ENCODE results near the gene SPATA20.
A peak's percentile ranks its signal among the peaks of the same experiment; 100 is the strongest.

SPATA20 gene

DNA sequence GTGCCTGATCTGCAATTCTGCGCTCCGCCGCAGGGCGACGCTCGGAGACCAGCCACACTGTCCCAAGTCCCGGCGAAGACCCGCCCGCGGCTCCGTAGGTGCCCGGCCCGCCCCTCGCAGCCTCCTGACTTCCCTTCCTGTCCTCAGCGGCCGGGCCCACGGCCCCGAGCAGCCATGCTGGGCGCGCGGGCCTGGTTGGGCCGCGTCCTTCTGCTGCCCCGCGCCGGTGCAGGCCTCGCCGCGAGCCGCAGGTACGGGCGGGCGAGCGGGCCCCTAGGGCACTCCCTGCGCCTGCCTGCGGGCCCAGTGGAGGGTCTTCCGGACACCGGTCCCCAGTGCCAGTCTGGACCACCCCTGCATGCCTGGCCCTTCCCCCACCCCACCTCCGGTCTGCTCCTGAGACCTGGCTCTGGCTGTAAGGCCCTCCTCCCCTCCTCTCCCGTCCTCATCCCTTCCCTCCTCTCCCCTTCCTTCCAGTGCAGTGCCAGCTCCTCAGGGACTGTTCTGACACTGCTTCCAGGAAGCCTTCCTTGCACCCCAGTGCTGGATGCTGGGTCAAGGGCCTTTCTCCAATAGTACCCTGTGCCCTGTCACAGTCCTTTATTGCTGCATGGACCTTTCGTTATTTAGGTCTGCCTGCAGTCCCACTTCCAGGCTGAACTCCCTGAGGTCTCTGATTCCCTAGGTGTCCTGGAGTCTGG, at the start of gene SPATA20:
SPATA20 (plus strand) TSS at position 140 of the 701 bp plus-strand sequence; CDS start at position 175, 35 bp downstream.
- peak; percentile 70 for DNase-seq (ENCODE audit: low read depth, low spot score)

DNA sequence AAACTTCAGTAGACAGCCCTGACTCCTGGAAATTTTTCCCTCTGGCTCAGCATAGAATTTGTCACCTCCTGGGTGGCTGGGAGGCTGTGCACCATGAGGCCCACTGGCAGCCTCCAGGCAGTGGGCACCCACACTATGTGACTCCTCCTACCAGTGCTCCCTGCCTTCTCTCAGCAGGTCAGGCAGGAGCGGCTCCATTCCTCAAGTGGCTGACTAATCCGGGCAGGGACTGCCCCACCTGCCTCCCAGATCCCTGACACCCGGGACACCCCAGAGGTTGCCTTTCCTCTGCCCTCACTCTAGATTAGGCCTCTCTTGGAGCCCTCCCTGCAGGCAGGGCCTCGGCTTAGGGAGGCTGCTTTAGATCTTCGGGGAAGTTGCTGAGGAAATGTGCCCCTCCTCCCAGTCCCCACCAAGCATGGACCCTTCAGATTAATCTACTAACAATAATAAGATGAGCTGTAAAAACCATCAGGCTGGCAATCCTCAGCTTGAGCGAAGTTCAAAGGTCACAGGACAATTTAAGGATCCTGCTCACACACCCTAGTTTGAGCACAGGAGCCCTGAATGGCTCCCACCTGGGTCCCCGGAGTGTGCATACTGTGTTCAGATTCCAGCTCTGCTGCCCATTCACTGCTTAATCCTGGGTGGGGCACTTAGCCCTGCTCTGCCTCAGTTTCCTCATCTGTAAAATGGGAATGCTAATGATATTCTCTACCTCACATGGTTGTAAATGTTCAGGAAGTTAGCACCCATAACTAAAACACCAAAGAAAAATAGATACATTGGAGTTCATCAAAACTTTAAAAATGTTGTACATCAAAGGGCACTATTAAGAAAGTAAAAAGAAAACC, 48.7 kb upstream of the SPATA20 start:
- no peak for DNase-seq (ENCODE audit: low read depth, low spot score)

DNA sequence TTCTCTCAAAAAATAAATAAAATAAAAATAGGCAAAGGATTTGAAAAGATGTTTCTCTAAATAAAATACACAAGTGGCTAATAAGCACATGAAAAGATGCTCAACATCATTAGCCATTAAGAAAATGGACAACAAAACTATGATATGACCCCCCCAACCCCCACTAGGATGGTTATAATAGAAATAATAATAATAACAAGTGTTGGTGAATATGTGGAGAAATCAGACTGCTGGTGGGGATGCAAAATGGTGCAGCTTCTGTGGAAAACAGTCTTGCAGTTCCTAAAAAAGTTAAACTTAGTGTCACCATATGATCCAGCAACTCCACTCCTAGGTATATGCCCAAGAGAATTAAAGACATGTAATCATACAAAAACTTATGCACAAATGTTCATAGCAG, 47.7 kb upstream of the SPATA20 start:
- DNase-seq (ENCODE audit: low read depth, low spot score): no peak

GRCh38 chr17:50499721-50500120, 47.3 kb upstream of the SPATA20 start:
- no peak for DNase-seq (ENCODE audit: low read depth, low spot score)

GRCh38 chr17:50501054-50501453, 45.9 kb upstream of the SPATA20 start:
- DNase-seq (ENCODE audit: low read depth, low spot score): no peak

- DNase-seq (ENCODE audit: low read depth, low spot score): no peak
Measured at GRCh38 chr17:50502301-50502990, 44.5 kb upstream of the SPATA20 start.

DNA sequence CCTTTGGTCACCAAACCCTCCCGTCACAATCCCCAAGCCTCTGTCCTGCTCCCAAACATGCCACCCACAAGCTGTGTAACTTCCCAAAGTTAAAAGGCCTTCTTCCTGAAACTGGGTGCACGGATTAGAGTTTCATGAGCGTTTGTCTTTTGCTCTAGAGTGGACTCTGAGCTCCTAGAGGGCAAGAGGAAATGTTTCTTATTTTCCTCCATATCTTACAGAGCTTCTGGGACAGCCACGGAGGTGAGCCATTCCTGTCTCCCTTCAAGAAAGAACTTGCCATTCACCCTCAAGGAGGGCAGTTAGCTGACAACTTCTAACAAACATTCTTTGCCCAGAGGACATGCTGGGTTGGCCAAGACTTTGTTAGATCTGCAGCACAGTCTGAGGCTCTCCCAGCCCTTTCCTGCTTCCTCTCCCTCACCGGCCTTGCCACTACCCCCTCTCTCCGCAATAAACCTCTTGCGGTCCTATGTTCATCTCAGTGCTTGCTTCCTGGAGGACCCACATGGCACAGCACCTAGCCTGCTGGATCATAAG, 41.3 kb upstream of the SPATA20 start:
- DNase-seq (ENCODE audit: low read depth, low spot score): no peak

GRCh38 chr17:50506298-50506697, 40.7 kb upstream of the SPATA20 start:
- DNase-seq (ENCODE audit: low read depth, low spot score): no peak

- peak; percentile 57 for DNase-seq (ENCODE audit: low read depth, low spot score)
Measured at GRCh38 chr17:50507871-50508572, 39.0 kb upstream of the SPATA20 start, which contains the start of gene MYCBPAP. TSS of gene MYCBPAP (plus strand) at chr17:50508439. CDS start at chr17:50508675, 236 bp downstream.

DNA sequence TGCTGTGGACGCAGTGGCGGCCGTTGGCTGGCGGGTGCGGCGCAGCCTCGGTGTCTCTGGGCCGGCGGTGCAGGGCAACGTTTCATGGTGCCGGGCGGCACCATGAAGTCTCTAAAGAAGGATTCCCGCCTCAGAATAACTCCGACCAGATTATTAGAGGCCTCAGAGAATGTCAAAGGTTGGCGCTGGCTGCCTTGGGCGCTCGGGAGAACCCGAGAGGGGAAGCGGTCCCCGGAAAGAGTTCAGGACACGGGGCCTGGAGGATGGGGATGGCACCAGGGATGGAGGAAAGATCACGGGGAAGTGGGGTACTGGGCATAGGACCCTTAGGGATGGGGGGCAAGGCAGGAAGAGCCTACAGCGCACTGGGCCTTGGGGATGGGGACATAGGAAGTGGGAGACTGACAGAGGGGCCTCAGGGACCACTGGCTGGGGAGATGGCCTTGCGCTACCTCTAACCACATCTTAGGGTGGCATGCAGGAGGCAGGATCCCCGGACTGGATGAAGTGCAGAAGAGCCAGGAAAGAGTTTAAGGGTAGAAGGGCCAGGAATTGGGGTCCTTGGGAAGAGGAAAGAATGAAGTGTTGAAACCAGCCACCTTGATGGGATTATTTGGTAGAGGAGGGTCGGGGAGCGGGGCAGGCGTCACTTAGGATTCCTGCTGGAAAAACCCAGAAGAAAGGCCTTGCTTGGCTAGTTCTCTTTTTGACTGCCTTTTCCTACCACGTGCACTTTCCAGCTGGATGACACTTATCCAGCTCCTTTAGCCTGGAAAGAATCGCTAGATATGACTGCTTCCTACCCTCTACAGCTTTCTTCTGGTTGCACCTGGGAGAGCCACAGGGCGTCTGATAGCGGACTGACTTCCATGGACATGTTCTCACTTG, 38.2 kb upstream of the SPATA20 start:
- DNase-seq (ENCODE audit: low read depth, low spot score): no peak

- DNase-seq (ENCODE audit: low read depth, low spot score): no peak
Measured at GRCh38 chr17:50511058-50511457, 35.9 kb upstream of the SPATA20 start.

GRCh38 chr17:50513495-50513894, 33.5 kb upstream of the SPATA20 start:
- no peak for DNase-seq (ENCODE audit: low read depth, low spot score)

DNA sequence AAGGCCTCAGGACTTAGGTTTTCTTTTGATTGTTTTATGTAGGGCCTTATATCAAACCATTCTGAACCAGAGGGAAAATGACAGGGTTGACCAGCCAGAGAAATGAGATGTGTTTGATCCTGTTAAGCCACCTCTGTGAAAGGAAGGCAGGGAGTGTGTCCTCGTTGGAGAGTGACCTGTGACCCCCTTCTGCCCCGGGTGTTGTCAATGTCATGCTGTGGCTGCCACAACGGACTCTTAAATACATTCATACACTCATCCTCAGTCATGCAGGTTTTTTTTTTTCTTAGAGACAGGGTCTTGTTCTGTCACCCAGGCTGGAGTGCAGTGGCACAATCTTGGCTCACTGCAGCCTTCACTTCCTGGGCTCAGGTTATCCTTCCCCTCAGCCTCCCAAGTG, 32.6 kb upstream of the SPATA20 start:
- no peak for DNase-seq (ENCODE audit: low read depth, low spot score)

- DNase-seq (ENCODE audit: low read depth, low spot score): no peak
Measured at GRCh38 chr17:50514936-50515702, 31.9 kb upstream of the SPATA20 start.

GRCh38 chr17:50517011-50517410, 30.0 kb upstream of the SPATA20 start:
- DNase-seq (ENCODE audit: low read depth, low spot score): no peak

DNA sequence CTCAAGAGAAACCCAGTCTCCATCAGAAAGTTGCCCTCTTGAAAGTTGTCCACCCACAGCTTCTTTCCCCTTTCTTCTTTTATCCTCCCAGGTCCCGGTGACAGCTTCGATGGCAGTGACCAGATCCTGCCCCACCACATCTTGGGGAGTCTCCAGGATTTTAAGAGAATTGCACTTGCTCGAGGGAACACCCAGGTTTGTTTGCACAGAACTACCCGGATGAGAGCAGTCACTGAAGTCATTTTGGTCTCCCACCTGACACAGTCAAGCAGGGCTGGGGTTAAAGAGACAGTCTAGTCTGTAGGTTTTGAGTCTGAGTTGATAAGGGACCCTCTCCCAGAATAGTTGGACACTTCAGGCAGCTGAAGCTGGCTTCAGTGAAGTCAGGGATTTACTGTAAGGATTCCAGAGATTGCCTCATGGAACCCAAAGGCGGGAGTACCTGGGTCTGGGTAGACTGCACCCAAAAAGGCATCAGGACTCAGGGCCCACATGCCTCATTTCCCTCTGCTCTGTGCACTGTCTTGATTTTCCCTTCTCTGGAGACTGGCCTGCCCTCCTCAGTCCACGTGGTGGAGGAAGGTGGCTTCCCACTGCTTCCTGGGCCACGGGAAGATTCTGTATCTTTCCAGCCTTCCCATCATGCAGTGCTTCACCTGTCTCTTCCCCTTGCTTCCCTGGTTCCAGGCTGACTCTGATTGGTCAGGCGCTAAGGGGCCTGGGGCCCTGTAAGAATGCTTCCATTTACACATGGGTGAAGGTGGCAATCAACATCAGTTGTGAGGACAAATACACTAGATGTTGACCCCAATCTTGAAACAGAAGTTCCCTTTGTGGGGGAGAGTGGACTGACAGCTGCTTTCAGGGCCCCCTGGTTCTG, 29.2 kb upstream of the SPATA20 start:
- DNase-seq (ENCODE audit: low read depth, low spot score): no peak

DNA sequence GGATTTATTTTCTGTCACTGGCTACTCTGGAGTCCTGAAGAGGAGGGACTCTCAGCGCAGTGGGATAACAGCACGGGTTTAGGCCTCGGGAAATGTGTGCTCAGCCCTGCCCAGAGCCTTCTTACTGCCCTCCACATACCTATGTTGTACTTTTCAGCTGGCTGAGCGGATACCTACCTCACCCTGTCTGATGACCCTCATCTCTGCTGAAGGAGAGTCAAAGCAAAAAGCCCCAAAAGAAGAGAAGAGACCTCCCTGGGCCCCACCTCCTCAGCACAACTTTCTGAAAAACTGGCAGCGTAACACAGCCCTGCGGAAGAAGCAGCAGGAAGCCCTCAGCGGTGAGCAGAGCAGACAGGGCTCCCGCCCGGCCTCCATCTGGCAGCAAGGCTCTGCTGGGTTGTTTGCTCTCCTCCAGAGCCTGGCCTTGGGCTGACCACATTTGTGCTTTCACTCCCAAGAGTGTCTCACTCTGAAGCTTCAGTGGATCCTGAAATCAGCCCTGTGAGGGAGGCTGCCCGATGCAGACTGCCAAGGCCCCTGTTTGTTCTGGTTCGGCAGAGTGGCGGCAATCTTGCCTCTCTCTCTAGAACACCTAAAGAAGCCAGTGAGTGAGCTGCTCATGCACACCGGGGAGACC, 28.5 kb upstream of the SPATA20 start:
- no peak for DNase-seq (ENCODE audit: low read depth, low spot score)

Measured in activated naive CD8-positive, alpha-beta T cell treated with anti-CD3 and anti-CD28 coated beads, Interleukin-2, amount 50 U/mL, for 16 hours (primary cell).